ENCODE data around the gene SLC3A2. TPM values are rescaled to one million over a fixed set of nuclear protein-coding genes. Genes with fewer than 3 reads are reported as not detected.

SLC3A2 gene
- total RNA-seq, 1 experiment from 2014 or later = 619 TPM

DNA sequence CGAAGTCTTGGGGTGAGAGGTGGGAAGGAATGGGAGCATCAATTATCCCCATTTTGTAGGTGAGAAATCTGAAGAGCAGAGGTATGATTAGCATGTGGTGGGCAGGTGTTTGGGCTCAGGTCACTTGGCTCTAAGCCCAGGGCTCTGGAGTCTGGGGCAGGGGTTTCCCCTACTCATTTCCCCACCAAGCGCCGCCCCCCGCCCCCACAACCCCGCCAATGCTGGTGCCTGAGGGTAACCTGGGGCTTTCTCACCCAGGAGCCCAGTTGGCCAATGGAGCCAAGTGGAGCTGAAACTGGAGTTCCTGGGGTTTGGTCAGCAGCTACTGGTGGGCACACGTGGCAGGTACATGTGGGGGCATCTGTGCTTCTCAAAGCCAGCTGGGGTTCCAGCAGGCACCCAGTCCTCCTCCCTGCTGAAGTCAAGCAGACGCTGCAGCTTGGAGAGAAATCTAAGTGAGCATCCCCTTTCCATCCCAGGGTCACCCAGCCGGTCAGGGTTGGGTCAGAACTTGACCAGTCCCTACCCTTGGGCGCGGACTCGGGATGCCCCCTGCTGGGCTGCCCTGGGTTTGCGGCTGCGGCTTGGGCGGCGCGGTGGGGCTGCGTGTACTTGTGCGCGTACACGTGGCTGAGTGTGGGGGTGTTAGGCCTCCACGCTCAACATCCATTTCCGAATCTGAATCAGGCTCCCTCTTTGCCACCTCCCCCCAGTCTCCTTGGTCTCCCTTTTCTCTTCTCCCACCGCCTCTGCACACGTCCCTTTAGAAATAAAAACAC, 42.1 kb downstream of the SLC3A2 start:
- no peaks in the 10 kb centered on the region for H3K4me1 ChIP-seq (replicated peaks; ENCODE audit: insufficient read depth)
- H4K20me1 ChIP-seq (ENCODE audit: insufficient read depth) = no peaks in the 10 kb centered on the region
- peak in 1 of 2 experiments; percentile 40 for DNase-seq
- TF ChIP-seq, protein P1, sequence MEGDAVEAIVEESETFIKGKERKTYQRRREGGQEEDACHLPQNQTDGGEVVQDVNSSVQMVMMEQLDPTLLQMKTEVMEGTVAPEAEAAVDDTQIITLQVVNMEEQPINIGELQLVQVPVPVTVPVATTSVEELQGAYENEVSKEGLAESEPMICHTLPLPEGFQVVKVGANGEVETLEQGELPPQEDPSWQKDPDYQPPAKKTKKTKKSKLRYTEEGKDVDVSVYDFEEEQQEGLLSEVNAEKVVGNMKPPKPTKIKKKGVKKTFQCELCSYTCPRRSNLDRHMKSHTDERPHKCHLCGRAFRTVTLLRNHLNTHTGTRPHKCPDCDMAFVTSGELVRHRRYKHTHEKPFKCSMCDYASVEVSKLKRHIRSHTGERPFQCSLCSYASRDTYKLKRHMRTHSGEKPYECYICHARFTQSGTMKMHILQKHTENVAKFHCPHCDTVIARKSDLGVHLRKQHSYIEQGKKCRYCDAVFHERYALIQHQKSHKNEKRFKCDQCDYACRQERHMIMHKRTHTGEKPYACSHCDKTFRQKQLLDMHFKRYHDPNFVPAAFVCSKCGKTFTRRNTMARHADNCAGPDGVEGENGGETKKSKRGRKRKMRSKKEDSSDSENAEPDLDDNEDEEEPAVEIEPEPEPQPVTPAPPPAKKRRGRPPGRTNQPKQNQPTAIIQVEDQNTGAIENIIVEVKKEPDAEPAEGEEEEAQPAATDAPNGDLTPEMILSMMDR (conservative IDR thresholded peaks at IDR 0.05) = peak; percentile 32; the same call in 1 of the 2 replicates
- TF ChIP-seq EZH2 (IDR thresholded peaks at IDR 0.05; ENCODE audit: low read depth) = no peak
- H3K27me3 ChIP-seq (ENCODE audit: insufficient read depth, low read depth) = peaks cover 88% of the 10 kb centered on the region
- H3K36me3 ChIP-seq (ENCODE audit: low read depth) = no peaks in the 10 kb centered on the region
- H3K9me3 ChIP-seq (ENCODE audit: insufficient read depth, low read depth) = no peaks in the 10 kb centered on the region
- CTCF ChIA-PET = interaction anchor here (0.6 kb wide), 1 partner anchor 748 kb away, joined by 3 read pairs; the partner anchor contains the start of gene ATL3
- no TSS peak for BruUV-seq (replicated peaks)
- H2AFZ ChIP-seq = no peak overlapping the region
- no peaks in the 10 kb centered on the region for H3K79me2 ChIP-seq (ENCODE audit: low read depth)
- H3K9me2 ChIP-seq (ENCODE audit: insufficient read depth) = no peaks in the 10 kb centered on the region
- H3K4me2 ChIP-seq = no peak overlapping the region
- intact Hi-C loops (cut with micrococcal nuclease; ENCODE audit: unreplicated experiment) = no loop called here
- no peak overlapping the region for H3K4me3 ChIP-seq
- no peak overlapping the region for H3K27ac ChIP-seq
- H3F3A ChIP-seq (ENCODE audit: insufficient read depth, low read depth) = no peaks in the 10 kb centered on the region
- POLR2A ChIA-PET (ENCODE audit: unreplicated experiment) = no interaction called here

- Histone ChIP-seq H3K27ac (no peak overlapping the region), H3K4me1 (replicated peaks; ENCODE audit: insufficient read depth) (no peaks in the 10 kb centered on the region), H3K79me2 (ENCODE audit: low read depth) (no peaks in the 10 kb centered on the region), H3K36me3 (ENCODE audit: low read depth) (no peaks in the 10 kb centered on the region), H3K9me3 (ENCODE audit: insufficient read depth, low read depth) (no peaks in the 10 kb centered on the region), H4K20me1 (ENCODE audit: insufficient read depth) (no peaks in the 10 kb centered on the region), H3K4me2 (peak overlapping the region; percentile 64), H3K27me3 (ENCODE audit: insufficient read depth, low read depth) (peaks cover 87% of the 10 kb centered on the region), H3K4me3 (peak overlapping the region; percentile 23; the same call in 1 of the 2 replicates), H2AFZ (peak overlapping the region; percentile 55; the same call in 1 of the 2 replicates), H3F3A (ENCODE audit: insufficient read depth, low read depth) (no peaks in the 10 kb centered on the region), H3K9me2 (ENCODE audit: insufficient read depth) (no peaks in the 10 kb centered on the region)
- TF ChIP-seq, protein P1 (conservative IDR thresholded peaks at IDR 0.05) = no peak
- 0 out of 2 replicates have a peak, but pooled peaks have one; percentile 47 for TF ChIP-seq EZH2 (IDR thresholded peaks at IDR 0.05; ENCODE audit: low read depth)
- intact Hi-C loops (cut with micrococcal nuclease; ENCODE audit: unreplicated experiment) = no loop called here
- POLR2A ChIA-PET (ENCODE audit: unreplicated experiment) = interaction anchor here (0.6 kb wide), 2 partner anchors 247 to 253 kb away, joined by 3 to 6 read pairs; no protein-coding TSS in a partner anchor
- peak; percentile 46 to 54 for DNase-seq
- CTCF ChIA-PET = interaction anchor here (0.6 kb wide), 2 partner anchors 15 to 684 kb away, joined by 6 to 8 read pairs; no protein-coding TSS in a partner anchor
- no TSS peak for BruUV-seq (replicated peaks)
Observed at GRCh38 chr11:62923601-62924411, 43.1 kb downstream of the SLC3A2 start.

DNA sequence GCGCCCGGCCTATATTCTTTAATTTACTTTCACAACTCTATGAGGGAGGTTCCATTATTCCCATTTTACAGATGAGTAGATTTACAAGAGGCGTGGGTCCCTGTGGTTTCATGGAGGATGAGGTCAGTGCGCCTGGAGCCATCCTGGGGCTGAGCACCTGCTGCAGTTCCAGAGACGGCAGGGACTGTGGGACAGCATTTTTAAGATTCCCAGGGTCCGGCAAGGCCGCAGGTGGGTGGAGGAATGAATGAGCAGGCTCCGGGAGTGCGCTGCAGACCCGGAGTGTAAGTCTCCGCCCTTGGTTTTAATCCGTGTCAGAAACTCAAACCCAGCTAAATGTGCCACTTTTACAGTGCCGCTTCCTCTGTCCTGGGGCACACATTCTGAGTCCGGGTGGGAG, 44.6 kb downstream of the SLC3A2 start:
- intact Hi-C loops (cut with micrococcal nuclease; ENCODE audit: unreplicated experiment) = no loop called here
- H4K20me1 ChIP-seq (ENCODE audit: insufficient read depth) = no peaks in the 10 kb centered on the region
- H3F3A ChIP-seq (ENCODE audit: insufficient read depth, low read depth) = no peaks in the 10 kb centered on the region
- H3K9me3 ChIP-seq (ENCODE audit: insufficient read depth, low read depth) = no peaks in the 10 kb centered on the region
- H2AFZ ChIP-seq = no peak overlapping the region
- POLR2A ChIA-PET (ENCODE audit: unreplicated experiment) = no interaction called here
- H3K4me2 ChIP-seq = peak overlapping the region; percentile 29; the same call in 1 of the 2 replicates
- no peaks in the 10 kb centered on the region for H3K4me1 ChIP-seq (replicated peaks; ENCODE audit: insufficient read depth)
- H3K79me2 ChIP-seq (ENCODE audit: low read depth) = no peaks in the 10 kb centered on the region
- H3K4me3 ChIP-seq = no peak overlapping the region
- CTCF ChIA-PET = no interaction called here
- H3K36me3 ChIP-seq (ENCODE audit: low read depth) = no peaks in the 10 kb centered on the region
- peak; percentile 27 to 64 for DNase-seq
- BruUV-seq (replicated peaks) = no TSS peak
- H3K27ac ChIP-seq = no peak overlapping the region
- TF ChIP-seq EZH2 (IDR thresholded peaks at IDR 0.05; ENCODE audit: low read depth) = no peak
- TF ChIP-seq, protein P1 (conservative IDR thresholded peaks at IDR 0.05) = no peak
- H3K9me2 ChIP-seq (ENCODE audit: insufficient read depth) = no peaks in the 10 kb centered on the region
- H3K27me3 ChIP-seq (ENCODE audit: insufficient read depth, low read depth) = peaks cover 85% of the 10 kb centered on the region
